Measurements from ENCODE around the gene DYNLT3.

The DYNLT3 gene

GRCh38 chrX:37846934-37847732, at the start of gene DYNLT3:
DYNLT3 (minus strand) TSS chrX:37847571; CDS start chrX:37847510, 61 bp downstream.
- peak within 1 kb of the TSS; percentile 34 to 93 (median 83) for H3K27ac ChIP-seq
- H3K4me3 ChIP-seq = peak within 1 kb of the TSS; percentile 53 to 78 (median 64)

- H3K27ac ChIP-seq = no peak overlapping the region
Observed at GRCh38 chrX:37896511-37896890, 49.1 kb upstream of the DYNLT3 start.

GRCh38 chrX:37895795-37896510, 48.6 kb upstream of the DYNLT3 start:
- Histone ChIP-seq H3K4me3 (no peak overlapping the region), H3K27ac (no peak overlapping the region)

More at GRCh38 chrX:37896511-37896890, 49.1 kb upstream of the DYNLT3 start:
- no peak overlapping the region for H3K4me3 ChIP-seq

GRCh38 chrX:37894725-37895124, 47.4 kb upstream of the DYNLT3 start:
- Histone ChIP-seq H3K27ac (no peak overlapping the region), H3K4me3 (no peak overlapping the region)

GRCh38 chrX:37888010-37888409, 40.6 kb upstream of the DYNLT3 start:
- no peak overlapping the region for H3K27ac ChIP-seq
- H3K4me3 ChIP-seq = no peak overlapping the region

- H3K27ac ChIP-seq = no peak overlapping the region
- H3K4me3 ChIP-seq = no peak overlapping the region
Observed at GRCh38 chrX:37887347-37887746, 40.0 kb upstream of the DYNLT3 start.

- Histone ChIP-seq H3K4me3 (no peak overlapping the region), H3K27ac (no peak overlapping the region)
Observed at GRCh38 chrX:37883196-37883595, 35.8 kb upstream of the DYNLT3 start.

- no peak overlapping the region for H3K4me3 ChIP-seq
- H3K27ac ChIP-seq = no peak overlapping the region
Observed at GRCh38 chrX:37879692-37880091, 32.3 kb upstream of the DYNLT3 start.

GRCh38 chrX:37876716-37877115, 29.3 kb upstream of the DYNLT3 start:
- H3K27ac ChIP-seq = no peak overlapping the region

GRCh38 chrX:37875675-37876074, 28.3 kb upstream of the DYNLT3 start:
- Histone ChIP-seq H3K27ac (no peak overlapping the region), H3K4me3 (no peak overlapping the region)

More at GRCh38 chrX:37876716-37877115, 29.3 kb upstream of the DYNLT3 start:
- no peak overlapping the region for H3K4me3 ChIP-seq

- no peak overlapping the region for H3K4me3 ChIP-seq
- no peak overlapping the region for H3K27ac ChIP-seq
Observed at GRCh38 chrX:37873220-37873619, 25.8 kb upstream of the DYNLT3 start.

- peak overlapping the region in 1 of 21 experiments; percentile 29 for H3K27ac ChIP-seq
- H3K4me3 ChIP-seq = no peak overlapping the region
Observed at GRCh38 chrX:37872303-37872655, 24.9 kb upstream of the DYNLT3 start.

- Histone ChIP-seq H3K4me3 (no peak overlapping the region), H3K27ac (peak overlapping the region in 1 of 21 experiments; percentile 29)
Observed at GRCh38 chrX:37871626-37872302, 24.4 kb upstream of the DYNLT3 start.

- H3K27ac ChIP-seq = no peak overlapping the region
- no peak overlapping the region for H3K4me3 ChIP-seq
Observed at GRCh38 chrX:37867536-37868153, 20.3 kb upstream of the DYNLT3 start.

- Histone ChIP-seq H3K4me3 (no peak overlapping the region), H3K27ac (no peak overlapping the region)
Observed at GRCh38 chrX:37863728-37864127, 16.4 kb upstream of the DYNLT3 start.

GRCh38 chrX:37862851-37863250, 15.5 kb upstream of the DYNLT3 start:
- Histone ChIP-seq H3K4me3 (no peak overlapping the region), H3K27ac (no peak overlapping the region)

GRCh38 chrX:37860721-37861120, 13.3 kb upstream of the DYNLT3 start:
- H3K27ac ChIP-seq = no peak overlapping the region
- H3K4me3 ChIP-seq = no peak overlapping the region

- Histone ChIP-seq H3K4me3 (no peak overlapping the region), H3K27ac (no peak overlapping the region)
Observed at GRCh38 chrX:37854748-37855147, 7.4 kb upstream of the DYNLT3 start.

GRCh38 chrX:37854148-37854547, 6.8 kb upstream of the DYNLT3 start:
- H3K4me3 ChIP-seq = no peak overlapping the region
- no peak overlapping the region for H3K27ac ChIP-seq

GRCh38 chrX:37847733-37848197, 394 bp upstream of the DYNLT3 start:
- peak overlapping the region in 18 of 21 experiments; percentile 69 to 93 (median 84) for H3K27ac ChIP-seq
- peak overlapping the region; percentile 53 to 78 (median 64) for H3K4me3 ChIP-seq
